Body of pancreas (tissue), 4 donors: Measurements from ENCODE around the gene FBXO34.

Experiments used
- CTCF ChIP-seq, 7 experiments: fragments of 450-650 bp in 4 of 7; fragments of 200-600 bp in 3 of 7; sonication (generic) in 3 of 7; IDR thresholded peaks; one replicate each; pipeline ENCODE4 v1.5.1; 2016 to 2019; ENCODE audit warnings: antibody characterized with exemption in 7 of 7
- POLR2A ChIP-seq, 3 donors: fragments of 450-650 bp; IDR thresholded peaks; one replicate each; pipeline ENCODE4 v1.6.1; 2016; ENCODE audit warnings: antibody characterized with exemption in 3 of 3, mild to moderate bottlenecking in 2 of 3

- TF ChIP-seq CTCF (IDR thresholded peaks at IDR 0.05) (no peak), POLR2A (IDR thresholded peaks at IDR 0.05) (no peak)
Measured at GRCh38 chr14:55398679-55399078, 127.5 kb downstream of the FBXO34 start.
